Endothelial cell (in vitro differentiated cells): Measurements from ENCODE around the gene INO80E. TPM values are rescaled to one million over a fixed set of nuclear protein-coding genes. Genes with fewer than 3 reads are reported as not detected.

ENCODE experiments used
- DNase-seq: peaks from one replicate; pipeline ENCODE4 v3.0.0; 2021; ENCODE audit warnings: low spot score
- H3K27ac Mint-ChIP-seq: one replicate; pipeline ENCODE4 v1.8.0; 2021; ENCODE audit warnings: mixed read lengths, inconsistent platforms; ENCODE audit not compliant: unreplicated experiment
- H3K27me3 Mint-ChIP-seq: one replicate; pipeline ENCODE4 v1.8.0; 2021; ENCODE audit warnings: mild to moderate bottlenecking, moderate library complexity, mixed read lengths, inconsistent platforms; ENCODE audit not compliant: unreplicated experiment
- H3K36me3 Mint-ChIP-seq: one replicate; pipeline ENCODE4 v1.8.0; 2021; ENCODE audit warnings: mild to moderate bottlenecking, low read depth, mixed read lengths, inconsistent platforms; ENCODE audit not compliant: unreplicated experiment
- H3K4me1 Mint-ChIP-seq: one replicate; pipeline ENCODE4 v1.8.0; 2021; ENCODE audit warnings: mild to moderate bottlenecking, mixed read lengths, inconsistent platforms; ENCODE audit not compliant: unreplicated experiment
- H3K4me3 Mint-ChIP-seq: one replicate; pipeline ENCODE4 v1.8.0; 2021; ENCODE audit warnings: mild to moderate bottlenecking, mixed read lengths, inconsistent platforms; ENCODE audit not compliant: unreplicated experiment
- H3K9me3 Mint-ChIP-seq: one replicate; pipeline ENCODE4 v1.8.0; 2021; ENCODE audit warnings: mixed read lengths, inconsistent platforms; ENCODE audit not compliant: unreplicated experiment
- CTCF ChIP-seq: fragments of 200-600 bp; sonication (generic); IDR thresholded peaks from one replicate; pipeline ENCODE4 v1.5.0; 2021; ENCODE audit warnings: antibody characterized with exemption; ENCODE audit not compliant: unreplicated experiment
- total RNA-seq: library from RNA; stranded (reverse); fragmentation: NEBNext Ultra II Directional; extraction: Animal tissue kit (Norgen Biotek cat#: 25700); gene quantifications from one replicate; pipeline ENCODE4 v1.2.1, GENCODE V29; 2021; ENCODE audit not compliant: unreplicated experiment

Gene INO80E
- total RNA-seq, 1 donor from 2014 or later, result 94.4 TPM

- TF ChIP-seq CTCF, result no peak
- no peak overlapping the region for H3K4me3 Mint-ChIP-seq
- peaks cover 9% of the 10 kb centered on the region for H3K27me3 Mint-ChIP-seq
- peaks cover 3% of the 10 kb centered on the region for H3K4me1 Mint-ChIP-seq
- peaks cover 5% of the 10 kb centered on the region for H3K36me3 Mint-ChIP-seq
- H3K27ac Mint-ChIP-seq, result no peak overlapping the region
- no peak for DNase-seq
- H3K9me3 Mint-ChIP-seq, result no peaks in the 10 kb centered on the region
Observed at GRCh38 chr16:30023586-30023985, 27.5 kb downstream of the INO80E start.

- H3K4me3 Mint-ChIP-seq, result no peak overlapping the region
- no peak for DNase-seq
- H3K36me3 Mint-ChIP-seq, result peaks cover 3% of the 10 kb centered on the region
- H3K27ac Mint-ChIP-seq, result no peak overlapping the region
- no peak for TF ChIP-seq CTCF
- no peaks in the 10 kb centered on the region for H3K9me3 Mint-ChIP-seq
- peaks cover 11% of the 10 kb centered on the region for H3K27me3 Mint-ChIP-seq
- H3K4me1 Mint-ChIP-seq, result peaks cover 3% of the 10 kb centered on the region
Observed at GRCh38 chr16:30024451-30024850, 28.4 kb downstream of the INO80E start.

GRCh38 chr16:30025156-30025555, 29.1 kb downstream of the INO80E start:
- Mint-ChIP-seq H3K36me3 (peaks cover 3% of the 10 kb centered on the region), H3K27me3 (peaks cover 14% of the 10 kb centered on the region), H3K4me1 (peaks cover 6% of the 10 kb centered on the region), H3K27ac (no peak overlapping the region), H3K4me3 (no peak overlapping the region), H3K9me3 (no peaks in the 10 kb centered on the region)
- no peak for TF ChIP-seq CTCF
- no peak for DNase-seq

- no peak overlapping the region for H3K4me3 Mint-ChIP-seq
- peaks cover 6% of the 10 kb centered on the region for H3K4me1 Mint-ChIP-seq
- H3K9me3 Mint-ChIP-seq, result no peaks in the 10 kb centered on the region
- peaks cover 3% of the 10 kb centered on the region for H3K36me3 Mint-ChIP-seq
- DNase-seq, result no peak
- peaks cover 14% of the 10 kb centered on the region for H3K27me3 Mint-ChIP-seq
- no peak for TF ChIP-seq CTCF
- H3K27ac Mint-ChIP-seq, result no peak overlapping the region
Observed at GRCh38 chr16:30025574-30025973, 29.5 kb downstream of the INO80E start.

- no peaks in the 10 kb centered on the region for H3K9me3 Mint-ChIP-seq
- H3K4me1 Mint-ChIP-seq, result peaks cover 4% of the 10 kb centered on the region
- H3K36me3 Mint-ChIP-seq, result peaks cover 3% of the 10 kb centered on the region
- DNase-seq, result no peak
- no peak overlapping the region for H3K27ac Mint-ChIP-seq
- peaks cover 14% of the 10 kb centered on the region for H3K27me3 Mint-ChIP-seq
- H3K4me3 Mint-ChIP-seq, result peak overlapping the region; percentile 19
- no peak for TF ChIP-seq CTCF
Observed at GRCh38 chr16:30026449-30026848, 30.4 kb downstream of the INO80E start.
